NCI-H2029 treated with DMSO at 0.1 percent for 48 hours (cell line): ENCODE results near the gene AGAP3.
A peak's percentile ranks its signal among the peaks of the same experiment; 100 is the strongest.
"Not testable (repeated sequence)": the region's sequence is repeated elsewhere in the genome, so short reads cannot be mapped to it uniquely, and the experiment has no call there.

ENCODE experiments used
- DNase-seq: peaks from one replicate; lab custom pipeline; 2025; lab: John Stamatoyannopoulos, UW

AGAP3 gene

DNA sequence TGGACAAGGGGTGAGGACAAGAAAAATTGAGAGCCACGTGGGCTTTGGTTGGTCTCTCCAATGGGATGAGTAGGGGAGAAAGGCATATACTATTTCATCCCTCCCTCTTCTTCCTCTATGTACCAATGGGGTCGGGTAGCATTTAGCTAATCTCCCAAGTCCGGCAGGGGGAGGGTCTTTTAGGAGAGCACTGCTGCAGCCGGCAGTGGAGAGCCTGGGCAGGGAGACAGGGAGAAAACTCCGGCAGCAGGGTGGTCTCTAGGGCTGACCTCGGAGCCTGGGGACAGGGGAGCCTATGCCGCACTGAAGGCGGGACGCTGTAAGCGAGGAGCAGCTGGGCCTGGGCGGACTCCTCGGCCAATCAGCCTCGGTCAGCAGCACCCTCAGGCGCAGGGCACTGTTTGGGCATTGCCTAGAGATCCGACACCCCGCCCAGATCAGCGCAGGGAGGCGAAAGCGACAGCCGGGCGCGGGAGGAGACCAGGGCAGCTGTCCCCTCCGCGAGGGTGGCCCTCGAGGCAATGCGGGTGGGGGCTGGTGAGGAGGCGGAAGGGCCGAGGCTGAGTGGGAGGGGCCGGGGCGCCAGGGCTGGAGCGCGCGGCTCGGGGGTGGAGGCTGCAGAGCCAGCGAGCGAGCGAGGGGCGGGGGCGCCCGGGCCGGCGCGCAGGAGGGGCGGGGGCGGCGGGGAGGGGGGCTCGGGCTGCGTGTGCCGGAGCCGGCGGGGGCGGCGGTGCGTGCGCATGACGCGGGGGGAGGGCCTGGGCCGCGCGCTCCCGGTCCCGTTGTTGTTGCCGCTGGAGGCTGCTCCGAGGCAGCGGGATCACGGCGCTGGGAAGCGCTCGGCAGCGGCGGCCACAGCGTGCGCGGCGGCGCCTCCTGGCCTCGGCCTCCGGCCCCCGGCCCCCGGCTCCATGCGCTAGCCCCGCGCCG lies at the start of gene AGAP3:
Gene AGAP3, plus strand, starts transcription at position 785 of the 930 bp plus-strand sequence. CDS start 267 bp downstream, outside the sequence.
- peak; percentile 39 for DNase-seq

DNA sequence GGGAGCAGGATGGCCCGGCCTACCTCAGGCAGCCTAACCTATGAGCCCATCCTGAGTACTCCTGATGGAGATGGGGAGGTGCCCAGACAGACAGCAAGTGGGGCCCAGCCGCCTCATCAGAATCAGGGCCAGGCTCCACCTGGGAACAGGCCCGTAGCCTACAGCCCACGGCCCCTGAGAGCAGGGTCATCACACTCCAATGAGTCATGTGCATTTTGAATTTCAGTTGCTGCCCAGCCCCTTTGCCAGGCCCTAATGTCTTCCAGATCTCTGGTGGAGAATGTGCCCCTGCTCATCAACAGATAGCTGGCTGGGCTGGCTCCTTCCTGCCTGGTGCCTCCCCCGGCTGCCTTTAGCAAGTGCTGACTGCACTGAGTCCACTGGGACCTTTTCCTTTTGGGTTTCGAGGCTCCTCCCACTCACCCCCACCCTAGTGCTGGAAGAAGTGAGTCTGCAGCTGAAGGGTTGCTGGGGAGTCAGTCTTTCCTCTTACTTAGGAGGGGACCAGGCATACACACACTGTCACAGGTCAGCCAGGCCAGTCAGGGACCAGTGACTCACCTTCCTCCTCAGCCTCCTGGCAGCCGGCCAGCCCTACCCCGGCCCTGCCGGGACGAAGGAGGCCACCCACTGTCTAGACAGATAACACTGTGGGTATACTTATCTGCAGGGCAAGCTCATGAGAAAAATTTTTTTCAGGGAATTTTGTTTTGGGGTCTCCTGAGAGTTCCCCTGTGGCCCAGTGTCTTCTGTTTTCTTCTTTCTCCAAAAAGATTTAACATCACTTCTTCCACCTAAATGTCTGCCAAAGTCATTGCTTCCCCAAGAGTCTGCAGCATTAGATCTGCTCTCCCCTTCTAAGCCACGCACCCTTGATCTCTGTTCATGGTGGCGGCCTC lies 47.1 kb upstream of the AGAP3 start:
- DNase-seq = no peak

DNA sequence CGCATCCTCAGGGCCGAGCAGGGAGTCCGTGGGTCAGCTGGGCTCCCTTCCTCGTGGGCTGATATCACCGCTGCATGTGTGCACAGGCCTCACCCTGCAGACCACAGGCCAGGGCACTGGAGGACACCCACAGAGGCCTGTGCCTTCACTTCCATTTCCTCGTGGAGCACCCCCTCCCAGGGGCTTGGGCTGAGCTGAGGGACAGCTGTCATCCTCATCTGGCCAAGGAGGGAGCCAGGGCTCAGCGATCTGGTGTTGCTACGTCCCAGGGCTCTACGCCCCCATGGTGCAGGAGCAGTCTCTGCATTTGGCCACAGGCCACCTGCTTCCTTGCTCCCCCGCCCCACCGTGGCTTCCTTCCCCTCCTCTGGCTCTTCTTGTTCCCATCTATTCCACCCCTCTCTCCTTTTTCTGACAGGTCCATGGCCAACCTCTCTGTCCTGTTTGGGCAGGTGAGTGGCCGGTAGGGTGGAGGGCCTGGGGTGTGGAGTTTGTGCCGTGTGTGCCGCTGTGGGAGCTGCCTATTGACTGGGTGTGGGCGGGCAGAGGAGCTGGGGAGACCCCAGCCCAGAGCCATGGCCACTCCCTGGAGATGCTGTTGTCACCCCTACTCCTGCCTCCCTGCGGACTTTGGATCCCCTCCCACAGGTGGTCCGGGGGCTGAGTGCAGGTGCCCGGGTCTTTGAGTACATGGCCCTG lies 46.3 kb upstream of the AGAP3 start:
- no peak for DNase-seq

DNA sequence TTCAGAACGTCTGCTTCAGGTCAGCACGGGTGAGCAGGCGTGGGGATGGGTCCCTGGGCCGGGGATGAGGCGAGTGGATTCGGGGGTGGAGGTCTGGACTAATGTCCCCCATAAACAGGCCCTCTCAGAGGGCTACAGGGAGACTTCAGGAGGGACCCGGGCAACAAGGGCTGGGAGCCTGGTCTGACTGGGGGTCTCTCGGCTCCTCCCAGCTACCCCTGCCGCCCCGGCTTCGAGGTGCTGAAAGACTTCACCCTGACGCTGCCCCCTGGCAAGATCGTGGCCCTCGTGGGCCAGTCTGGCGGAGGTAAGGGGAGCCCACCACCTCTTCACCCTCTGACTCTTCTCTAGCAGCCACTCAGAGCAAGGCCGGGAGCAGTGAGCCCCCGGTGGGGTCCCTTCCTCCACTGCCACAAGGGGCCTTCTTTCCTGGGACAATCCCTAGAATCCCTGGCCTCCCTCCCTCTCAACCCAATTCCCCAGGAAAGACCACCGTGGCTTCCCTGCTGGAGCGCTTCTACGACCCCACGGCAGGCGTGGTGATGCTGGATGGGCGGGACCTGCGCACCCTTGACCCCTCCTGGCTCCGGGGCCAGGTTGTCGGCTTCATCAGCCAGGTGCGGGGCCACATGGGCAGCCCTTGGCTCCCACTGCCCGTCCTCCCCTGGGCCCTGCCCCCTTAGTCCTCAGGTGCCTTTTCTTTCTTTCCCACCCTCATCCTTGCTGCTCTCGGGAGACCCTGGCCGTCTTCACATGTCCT lies 45.5 kb upstream of the AGAP3 start:
- no peak for DNase-seq

DNA sequence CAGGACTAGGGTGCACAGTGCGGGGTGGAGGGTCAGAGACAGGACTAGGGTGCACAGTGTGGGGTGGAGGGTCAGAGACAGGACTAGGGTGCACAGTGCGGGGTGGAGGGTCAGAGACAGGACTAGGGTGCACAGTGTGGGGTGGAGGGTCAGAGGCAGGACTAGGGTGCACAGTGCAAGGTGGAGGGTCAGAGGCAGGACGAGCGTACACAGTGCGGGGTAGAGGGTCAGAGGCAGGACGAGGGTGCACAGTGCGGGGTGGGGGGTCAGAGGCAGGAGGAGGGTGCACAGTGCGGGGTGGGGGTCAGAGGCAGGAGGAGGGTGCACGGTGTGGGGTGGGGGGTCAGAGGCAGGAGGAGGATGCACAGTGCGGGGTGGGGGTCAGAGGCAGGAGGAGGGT lies 42.8 kb upstream of the AGAP3 start:
- DNase-seq = not testable (repeated sequence)

DNA sequence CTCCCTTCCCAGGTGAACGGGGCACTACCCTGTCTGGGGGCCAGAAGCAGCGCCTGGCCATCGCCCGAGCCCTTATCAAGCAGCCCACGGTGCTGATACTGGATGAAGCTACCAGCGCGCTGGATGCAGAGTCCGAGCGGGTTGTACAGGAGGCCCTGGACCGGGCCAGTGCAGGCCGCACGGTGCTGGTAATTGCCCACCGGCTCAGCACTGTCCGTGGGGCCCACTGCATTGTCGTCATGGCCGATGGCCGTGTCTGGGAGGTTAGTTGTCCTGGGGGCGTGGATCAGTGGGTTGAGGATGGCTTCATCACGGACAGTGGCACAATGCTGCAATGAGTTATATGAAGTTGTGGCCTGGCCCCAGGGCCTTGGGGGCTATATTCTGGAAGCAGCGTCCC lies 42.3 kb upstream of the AGAP3 start:
- no peak for DNase-seq

DNA sequence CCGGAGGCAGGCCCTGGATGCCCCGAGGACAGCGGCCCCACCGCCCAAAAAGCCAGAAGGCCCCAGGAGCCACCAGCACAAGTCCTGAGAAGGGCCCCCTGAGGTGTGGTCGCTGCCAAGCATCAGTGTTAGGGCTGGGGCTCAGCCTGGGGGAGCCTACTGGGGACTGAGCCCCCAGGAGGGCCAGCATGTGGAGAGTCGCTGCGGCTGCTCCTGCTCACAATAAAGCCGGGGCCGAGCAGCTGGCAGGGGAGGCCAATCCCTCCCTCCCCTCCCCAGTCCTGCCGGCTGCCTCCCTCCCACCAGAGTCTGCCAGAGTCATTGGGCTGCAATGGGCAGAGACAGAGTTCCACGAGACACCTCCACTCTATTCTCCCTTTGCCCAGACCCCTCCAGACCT lies 41.0 kb upstream of the AGAP3 start:
- no peak for DNase-seq

DNA sequence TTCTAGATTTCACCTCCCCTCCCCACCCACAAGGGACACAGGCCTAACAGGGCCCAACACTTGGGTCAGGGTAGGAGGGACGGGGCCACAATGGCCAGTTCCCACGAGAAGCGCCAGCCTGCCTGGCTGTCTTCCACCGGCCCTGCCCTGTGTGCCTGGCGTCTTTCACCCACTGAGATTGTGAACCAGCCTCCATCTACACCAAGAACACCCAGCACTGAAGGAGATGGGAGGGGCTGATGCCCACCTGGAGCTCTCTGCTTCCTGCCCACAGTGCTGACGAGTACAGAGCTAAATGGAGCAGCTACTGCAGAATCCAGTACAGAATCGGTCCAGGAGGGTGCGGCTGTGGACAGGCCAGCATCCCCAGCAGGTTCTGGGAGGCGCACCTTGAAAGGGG lies 40.3 kb upstream of the AGAP3 start:
- DNase-seq = no peak

DNA sequence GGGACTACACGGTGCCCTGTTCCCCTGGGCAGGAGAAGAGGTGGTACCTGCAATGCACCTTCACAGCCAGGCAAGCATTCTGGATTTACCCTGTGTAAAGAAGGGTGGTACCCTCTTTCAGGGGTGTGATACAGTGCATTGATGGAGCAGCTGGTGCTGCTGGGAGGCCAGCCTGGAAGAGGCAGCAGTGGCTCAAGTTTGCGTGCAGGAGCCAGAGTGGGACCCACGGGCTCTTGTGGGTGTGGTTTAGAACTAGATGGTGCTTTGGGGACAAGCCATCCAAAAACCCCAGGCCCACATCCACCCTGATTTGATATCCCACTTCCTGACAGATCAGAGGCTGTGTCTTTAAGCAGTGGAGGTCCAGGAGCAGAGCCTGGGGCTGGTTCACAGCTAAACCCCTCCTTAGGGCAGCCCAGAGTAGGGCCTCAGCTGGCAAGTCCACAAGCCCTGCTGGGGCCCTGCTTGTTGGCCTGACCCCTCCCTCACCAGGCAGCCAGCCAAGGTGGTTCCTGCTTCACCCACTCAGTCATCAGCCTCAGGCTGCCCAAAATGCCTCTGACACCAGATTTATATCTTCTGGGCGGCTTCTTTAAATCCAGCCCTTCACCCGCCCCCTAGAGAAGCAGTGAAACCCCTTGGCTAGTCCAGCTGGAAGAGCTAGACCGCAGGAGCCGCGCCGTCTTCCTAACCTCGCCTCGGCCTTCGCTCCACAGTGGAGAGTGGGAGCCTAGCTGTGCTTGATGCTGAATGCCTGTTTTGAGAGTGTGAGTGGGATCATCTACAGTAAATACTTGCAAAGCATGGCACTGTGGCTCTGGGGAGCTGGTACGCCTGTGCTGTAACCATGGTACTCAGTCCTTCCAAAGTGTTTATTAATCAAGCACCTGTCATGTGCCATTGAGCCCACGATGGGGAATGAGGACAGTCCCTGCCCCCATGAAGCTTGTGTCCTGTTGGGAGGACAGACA lies 39.4 kb upstream of the AGAP3 start:
- no peak for DNase-seq

DNA sequence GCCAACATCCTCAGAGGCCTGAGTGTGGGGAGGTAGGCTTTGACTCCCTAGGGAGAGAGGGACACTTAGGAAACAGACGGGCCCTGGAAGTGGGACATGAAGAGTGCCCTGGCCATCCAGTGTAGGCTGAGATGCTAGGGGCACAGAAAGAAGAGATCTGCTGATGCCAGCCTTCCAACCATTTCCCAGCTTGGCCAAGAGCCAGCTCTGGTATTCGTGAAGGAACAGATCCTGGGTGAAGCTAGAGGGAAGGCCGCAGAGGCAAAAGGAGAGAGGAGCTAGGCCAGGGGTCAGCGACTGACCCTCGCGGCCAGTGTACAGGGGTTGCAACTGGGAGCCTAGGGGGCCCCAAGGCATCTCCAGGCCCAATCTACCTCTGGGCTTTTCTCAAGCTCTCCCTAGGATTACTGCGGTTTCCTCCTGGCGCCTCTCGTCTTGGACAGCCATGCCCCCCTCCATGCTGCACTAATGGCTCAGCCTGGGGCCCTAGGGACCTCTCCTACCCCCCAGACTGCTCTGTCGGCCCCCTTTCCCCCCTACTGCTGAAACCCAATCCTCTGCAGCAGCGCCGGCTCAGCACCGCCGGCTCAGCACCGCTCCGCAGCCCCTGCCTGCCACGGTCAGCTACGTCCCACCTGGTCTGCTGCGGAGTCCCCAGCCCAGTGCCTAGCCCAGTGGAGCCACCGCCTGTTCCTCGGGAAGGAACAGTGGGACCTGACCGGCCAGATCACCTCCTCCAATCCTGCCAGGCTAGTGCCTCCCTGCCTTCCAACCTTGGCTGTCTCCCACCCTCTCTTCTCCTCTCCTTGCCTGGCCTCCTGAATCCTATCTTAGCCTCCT lies 38.1 kb upstream of the AGAP3 start, which contains the start of gene ASIC3:
Gene ASIC3, plus strand, starts transcription at position 556 of the 840 bp plus-strand sequence. CDS start 355 bp downstream, outside the sequence.
- DNase-seq = no peak

DNA sequence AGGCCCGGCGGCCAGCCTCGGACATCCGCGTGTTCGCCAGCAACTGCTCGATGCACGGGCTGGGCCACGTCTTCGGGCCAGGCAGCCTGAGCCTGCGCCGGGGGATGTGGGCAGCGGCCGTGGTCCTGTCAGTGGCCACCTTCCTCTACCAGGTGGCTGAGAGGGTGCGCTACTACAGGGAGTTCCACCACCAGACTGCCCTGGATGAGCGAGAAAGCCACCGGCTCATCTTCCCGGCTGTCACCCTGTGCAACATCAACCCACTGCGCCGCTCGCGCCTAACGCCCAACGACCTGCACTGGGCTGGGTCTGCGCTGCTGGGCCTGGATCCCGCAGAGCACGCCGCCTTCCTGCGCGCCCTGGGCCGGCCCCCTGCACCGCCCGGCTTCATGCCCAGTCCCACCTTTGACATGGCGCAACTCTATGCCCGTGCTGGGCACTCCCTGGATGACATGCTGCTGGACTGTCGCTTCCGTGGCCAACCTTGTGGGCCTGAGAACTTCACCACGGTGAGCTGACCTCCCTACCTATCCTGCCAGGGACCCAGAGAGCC lies 37.3 kb upstream of the AGAP3 start:
- no peak for DNase-seq

DNA sequence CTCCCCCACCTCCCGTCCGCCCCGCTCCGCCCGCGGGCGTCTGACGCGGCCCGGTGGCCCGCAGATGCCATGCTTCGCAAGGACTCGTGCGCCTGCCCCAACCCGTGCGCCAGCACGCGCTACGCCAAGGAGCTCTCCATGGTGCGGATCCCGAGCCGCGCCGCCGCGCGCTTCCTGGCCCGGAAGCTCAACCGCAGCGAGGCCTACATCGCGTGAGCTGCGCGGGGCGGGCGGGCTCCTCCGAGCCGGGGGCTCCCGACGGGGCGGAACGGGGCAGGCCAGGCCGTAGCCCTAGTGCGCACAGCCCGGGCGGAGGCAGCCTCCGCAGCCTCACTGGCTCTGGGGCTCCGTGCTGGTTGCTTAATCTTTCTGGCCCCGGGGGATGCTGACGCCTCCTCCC lies 35.2 kb upstream of the AGAP3 start:
- no peak for DNase-seq

DNA sequence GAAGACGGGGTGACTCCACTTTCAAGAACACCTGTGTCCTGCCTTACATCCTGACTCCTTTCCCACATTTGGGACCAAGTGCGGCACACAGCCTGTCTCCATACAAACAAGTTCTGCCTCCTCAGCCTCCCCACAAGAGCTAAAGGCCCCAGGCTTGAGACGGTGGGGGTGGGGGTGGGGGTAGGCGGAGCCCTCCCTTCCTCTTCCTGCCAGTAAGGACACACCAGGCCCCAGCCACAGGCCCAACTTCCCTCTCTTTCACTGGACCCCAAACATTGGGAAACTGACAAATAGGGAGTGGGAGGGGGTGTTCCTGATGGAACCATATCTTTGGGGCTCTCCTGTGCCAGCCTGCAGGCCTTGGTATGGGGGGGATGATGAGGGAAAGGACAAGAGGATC lies 33.2 kb upstream of the AGAP3 start:
- no peak for DNase-seq

DNA sequence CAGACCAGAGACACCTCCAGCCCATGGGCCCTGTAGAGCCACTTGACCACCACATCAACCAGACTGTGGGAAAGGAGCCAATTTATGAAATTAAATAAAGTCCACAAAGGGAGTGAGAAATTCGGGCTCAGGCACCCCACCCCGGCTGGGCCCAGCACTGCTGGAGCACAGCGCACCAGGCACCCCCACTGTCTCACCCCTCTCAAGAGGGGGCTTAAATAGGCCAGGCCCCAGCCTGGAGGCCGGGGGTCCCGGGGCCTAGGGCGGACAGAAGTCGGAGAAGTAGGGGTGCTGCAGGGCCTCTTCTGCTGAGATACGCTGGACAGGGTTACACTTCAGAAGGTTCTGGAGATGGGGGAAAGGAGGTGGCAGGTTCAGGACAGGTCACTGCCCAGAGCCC lies 32.5 kb upstream of the AGAP3 start:
- DNase-seq = no peak

DNA sequence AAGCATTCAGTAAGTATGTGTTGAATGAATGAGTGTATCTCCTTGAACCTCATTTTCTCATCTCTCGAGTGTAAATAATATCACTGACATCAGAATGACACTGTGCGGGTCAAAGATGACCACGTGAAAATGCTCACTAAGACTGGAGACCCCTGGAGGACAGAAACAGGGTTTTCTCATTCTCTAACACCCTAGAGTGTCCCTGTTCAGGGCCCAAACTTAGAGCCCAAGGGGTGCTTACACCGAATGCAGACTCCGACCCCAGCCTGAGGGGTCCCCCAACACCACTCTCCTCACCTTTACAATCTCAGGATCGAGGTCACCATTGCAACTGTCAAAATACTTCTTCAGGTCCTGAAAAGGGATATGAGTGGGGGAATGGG lies 30.0 kb upstream of the AGAP3 start:
- DNase-seq = no peak

DNA sequence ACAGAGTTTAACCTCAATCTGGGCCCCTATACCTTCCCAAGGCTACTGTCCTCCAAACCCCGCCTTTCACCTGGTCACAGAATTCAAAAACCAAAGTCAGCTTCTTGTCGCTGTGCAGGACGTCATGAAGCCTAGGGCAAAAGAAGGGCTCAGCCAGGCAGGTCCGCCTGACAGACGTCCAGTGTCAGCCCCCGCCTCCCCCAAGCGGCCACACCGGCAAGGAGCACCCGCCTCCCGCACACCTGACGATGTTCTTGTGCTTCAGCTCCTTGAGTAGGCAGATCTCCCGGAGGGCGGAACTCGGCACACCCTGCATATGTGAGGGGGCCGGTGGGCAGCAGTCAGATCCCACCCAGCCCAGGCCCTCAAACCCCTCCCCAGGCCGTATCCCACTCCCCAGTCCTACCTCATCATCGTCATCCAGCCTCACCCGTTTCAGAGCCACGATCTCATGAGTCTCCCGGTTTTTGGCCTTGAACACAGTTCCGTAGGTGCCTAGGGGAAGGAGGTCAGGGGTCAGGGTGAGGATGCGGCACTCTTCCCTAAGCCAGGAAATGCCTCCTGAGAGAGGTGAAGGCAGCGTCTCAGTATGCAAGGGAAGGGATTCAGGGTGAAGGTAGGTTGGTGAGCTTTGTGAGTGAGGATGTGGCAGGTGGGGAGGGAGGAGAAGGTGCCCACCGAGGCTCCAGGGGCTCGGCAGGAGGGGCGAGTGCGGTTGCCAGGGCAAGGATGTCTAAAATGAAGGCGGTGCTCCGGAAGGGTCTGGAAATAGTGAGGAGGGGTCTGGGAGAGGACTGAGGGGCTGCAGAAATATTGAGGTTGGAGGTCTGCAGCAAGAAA lies 29.4 kb upstream of the AGAP3 start:
- DNase-seq = no peak

DNA sequence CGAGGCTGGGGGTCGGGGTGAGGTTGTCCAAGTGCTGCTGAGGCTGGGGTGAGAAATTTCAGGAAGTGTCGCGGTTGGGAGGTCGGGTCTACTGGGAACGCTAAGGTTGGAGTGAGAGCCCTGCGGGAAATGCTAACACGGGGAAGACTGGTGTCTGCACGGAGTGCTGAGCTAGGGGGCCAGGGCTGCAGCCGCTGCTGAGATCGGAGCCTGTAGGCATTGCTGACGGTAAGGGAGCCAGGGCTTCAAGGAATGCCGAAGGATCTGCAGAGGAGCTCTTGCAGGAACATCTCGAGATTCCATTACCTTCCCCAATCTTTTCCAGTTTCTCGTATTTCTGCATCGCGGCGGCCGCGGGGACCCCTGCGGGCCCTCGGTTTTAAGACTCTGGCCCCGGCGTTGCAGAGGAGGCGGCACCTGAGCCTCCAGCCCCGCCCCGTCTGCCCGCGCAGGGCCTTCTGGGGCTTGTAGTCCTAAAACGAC lies 28.7 kb upstream of the AGAP3 start, which contains the start of gene CDK5:
Gene CDK5, minus strand, starts transcription at position 392 of the 483 bp plus-strand sequence. Its CDS starts 49 bp downstream, at position 343.
- DNase-seq = no peak
